Measurements from ENCODE around the gene ZBTB46.
"Not testable (repeated sequence)": the region's sequence is repeated elsewhere in the genome, so short reads cannot be mapped to it uniquely, and the experiment has no call there.

Gene ZBTB46

DNA sequence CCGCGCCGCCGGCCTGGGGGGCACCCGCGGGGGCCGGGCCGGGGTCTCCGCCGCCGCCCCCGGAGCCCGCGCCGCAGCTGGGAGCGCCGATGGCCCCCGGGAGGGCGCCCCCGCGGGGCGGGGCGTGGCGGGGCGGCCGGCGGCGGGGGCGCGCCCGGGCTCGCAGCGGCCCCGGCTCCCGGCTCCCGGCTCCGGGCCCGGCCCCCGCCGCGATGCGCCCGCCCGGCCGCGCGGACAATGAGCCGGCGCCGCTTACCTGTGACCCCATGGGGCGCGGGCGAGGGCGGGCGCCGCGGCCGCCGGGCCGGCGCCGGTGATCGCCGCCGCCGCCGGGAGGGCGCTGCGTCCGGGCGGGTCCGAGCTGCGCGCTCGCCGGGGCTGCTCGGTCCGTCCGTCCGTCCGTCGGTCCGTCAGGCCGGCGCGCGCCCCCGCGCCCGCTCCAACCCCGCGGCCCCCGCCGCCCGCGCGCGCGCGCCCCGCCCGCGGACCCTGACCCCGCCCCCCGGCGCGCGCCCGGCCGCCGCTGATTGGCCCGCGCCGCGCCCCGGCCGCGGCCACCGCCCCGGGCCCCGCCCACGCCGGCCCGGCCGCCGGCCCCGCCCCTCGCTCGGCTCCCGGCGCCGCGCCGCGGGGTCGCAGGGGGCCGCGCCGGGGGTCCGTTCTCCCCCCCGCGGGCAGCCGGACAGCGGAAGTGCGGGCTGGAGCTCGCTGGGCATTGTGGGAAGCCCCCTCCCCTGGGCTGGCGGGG lies at the start of gene ZBTB46:
TSS of gene ZBTB46 (minus strand) at position 424 of the 748 bp plus-strand sequence. CDS start 40,507 bp downstream, outside the sequence.
- peak; percentile 75 to 97 (median 89) for DNase-seq

- no peak for DNase-seq
Measured at GRCh38 chr20:63878899-63879663, 48.0 kb upstream of the ZBTB46 start.

DNA sequence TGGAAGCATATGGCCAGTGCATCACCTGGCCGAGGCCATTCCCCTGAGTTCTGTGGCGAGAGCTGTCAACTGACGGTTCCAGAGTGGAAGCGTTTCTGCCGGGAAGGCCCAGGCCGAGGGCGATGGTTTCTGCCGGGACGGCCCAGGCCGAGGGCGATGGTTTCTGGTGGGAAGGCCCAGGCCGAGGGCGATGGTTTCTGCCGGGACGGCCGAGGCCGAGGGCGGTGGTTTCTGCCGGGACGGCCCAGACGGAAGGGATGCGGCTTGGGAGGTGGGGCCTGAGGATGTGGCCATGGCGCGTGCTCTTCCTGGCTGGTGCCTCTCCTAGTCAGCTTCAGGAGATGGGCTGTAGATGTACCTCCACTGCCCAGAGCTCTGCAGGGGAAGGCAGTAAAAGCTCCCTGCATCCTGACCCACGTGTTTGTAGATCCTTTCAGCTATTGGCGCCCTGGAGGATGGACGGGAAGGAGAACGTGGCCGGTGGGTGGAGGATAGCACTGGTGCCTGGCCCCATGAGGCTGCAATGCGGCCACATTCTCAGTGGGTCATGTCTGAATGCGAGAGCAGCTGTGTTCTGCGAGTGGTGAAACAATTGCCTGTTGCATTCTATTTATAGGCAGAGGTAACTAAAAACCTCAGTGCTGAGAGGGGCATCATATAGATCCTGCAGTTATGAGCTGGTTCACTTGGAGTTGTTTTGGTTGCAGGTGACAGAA lies 46.8 kb upstream of the ZBTB46 start:
- DNase-seq = no peak

DNA sequence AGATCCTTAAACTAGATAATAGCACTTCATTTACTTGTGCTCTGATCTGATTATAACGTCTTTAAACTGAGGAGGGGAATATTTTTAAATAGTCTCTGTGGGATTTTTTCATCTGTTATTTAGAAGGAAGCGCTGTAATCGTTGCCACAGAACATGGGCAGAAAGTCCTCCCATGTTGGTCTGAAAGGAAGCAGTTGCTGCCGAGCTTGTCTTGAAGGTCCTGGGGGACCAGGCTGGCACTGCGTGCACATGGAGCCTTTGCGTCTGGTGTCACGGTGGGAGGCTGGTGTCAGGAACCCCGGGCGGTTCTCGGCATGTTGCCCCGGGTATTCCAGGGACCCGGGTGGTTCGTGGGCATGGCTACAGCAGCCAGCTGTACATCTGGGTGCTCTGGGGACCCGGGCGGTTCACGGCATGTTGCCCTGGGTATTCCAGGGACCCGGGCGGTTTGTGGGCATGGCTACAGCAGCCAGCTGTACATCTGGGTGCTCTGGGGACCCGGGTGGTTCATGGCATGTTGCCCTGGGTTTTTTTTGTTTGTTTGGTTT lies 45.5 kb upstream of the ZBTB46 start:
- DNase-seq = no peak

DNA sequence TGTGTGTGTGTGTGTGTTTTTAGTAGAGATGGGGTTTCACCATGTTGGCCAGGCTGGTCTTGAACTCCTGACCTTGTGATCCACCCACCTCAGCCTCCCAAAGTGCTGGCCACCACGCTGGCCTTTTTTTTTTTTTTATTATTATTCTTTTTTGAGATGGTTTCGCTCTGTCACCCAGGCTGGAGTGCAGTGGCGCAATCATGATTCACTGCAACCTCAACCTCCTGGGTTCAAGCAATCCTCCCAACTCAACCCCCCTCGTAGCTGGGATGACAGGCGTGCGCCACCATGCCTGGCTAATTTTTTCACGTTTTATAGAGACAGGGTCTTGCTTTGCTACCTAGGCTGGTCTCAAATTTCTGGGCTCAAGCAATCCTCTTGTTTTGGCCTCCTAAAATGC lies 43.2 kb upstream of the ZBTB46 start:
- peak; percentile 70 to 80 (median 78) for DNase-seq

GRCh38 chr20:63873477-63873971 lies 42.5 kb upstream of the ZBTB46 start:
- peak; percentile 87 to 96 (median 94) for DNase-seq

DNA sequence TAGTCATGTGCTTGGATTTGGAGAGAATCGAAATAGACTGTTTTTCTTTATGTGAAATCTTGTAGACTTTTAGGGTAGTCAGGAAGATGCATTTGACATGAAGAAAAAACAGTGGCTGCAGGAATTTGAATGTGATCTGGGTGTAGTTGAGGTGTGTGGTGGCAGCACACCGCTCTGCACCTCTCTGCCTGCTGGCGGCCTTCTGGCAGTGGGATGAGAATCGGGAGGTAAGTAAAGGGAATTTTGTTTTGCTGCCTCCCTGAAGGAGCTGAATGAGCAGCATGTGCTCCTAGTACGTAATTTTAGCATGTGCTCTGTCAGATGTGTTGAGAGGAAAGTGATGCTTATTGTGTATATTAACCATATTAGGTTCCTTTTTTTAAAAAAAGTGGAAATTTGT lies 37.2 kb upstream of the ZBTB46 start:
- no peak for DNase-seq

DNA sequence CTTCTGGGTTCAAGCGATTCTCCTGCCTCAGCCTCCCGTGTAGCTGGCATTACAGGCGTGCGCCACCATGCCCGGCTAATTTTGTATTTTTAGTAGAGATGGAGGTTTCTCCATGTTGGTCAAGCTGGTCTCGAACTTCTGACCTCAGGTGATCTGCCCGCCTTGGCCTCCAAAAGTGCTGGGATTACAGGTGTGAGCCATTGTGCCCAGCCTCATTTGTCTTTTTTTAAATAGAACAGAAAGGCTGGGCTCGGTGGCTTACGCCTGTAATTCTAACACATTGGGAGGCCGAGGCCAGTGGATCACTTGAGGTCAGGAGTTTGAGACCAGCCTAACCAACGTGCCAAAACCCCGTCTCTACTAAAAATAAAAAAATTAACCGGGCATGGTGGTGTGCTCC lies 36.0 kb upstream of the ZBTB46 start:
- DNase-seq = not testable (repeated sequence)

GRCh38 chr20:63864978-63865640 lies 34.0 kb upstream of the ZBTB46 start, which contains the start of gene TPD52L2:
Gene TPD52L2 (plus strand): TSS chr20:63865270. CDS start chr20:63865366, 96 bp downstream.
- peak; percentile 98 to 100 (median 99) for DNase-seq

- DNase-seq = no peak
Measured at GRCh38 chr20:63864545-63864977, 33.5 kb upstream of the ZBTB46 start.

- peak; percentile 97 for DNase-seq
Measured at GRCh38 chr20:63863798-63864544, 32.9 kb upstream of the ZBTB46 start.

DNA sequence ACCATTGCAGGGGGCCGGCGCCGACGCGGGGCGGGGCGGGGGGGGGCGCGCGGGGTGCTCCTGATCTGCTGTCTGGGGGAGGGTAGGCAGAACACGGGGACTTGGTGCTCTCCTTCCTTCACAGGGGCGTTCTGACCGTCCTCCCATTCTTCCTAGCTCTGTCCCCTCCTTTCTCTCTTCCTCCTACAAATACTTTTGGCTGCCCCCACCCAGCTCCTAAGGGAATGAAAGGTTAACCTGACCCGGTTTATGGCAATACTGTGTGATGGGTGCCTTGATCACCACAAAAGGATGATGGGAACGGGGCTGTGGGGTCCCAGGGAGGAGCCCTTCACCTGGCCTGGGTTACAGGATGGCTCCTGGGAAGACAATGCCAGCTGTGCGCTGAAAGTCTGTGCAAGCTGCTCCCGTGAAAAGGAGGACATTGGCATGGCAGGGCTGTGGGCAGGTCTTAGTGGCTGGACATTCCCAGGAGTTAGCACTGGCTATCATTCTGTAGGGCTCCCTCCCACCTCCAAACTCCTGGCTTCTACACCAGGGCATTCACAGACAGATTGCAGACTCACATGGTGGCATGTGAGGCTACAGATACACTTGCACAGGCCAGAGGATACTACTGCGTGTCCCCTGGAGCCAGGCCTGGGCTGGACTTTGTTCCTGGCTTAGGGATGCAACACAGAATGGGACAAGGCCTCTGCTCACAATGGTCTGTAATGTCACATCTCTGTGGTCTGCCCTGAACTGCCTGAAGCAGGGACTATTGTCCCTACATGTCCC lies 32.1 kb upstream of the ZBTB46 start:
- DNase-seq = no peak

GRCh38 chr20:63861981-63862901 lies 31.2 kb upstream of the ZBTB46 start:
- no peak for DNase-seq

GRCh38 chr20:63861365-63861934 lies 30.4 kb upstream of the ZBTB46 start, which contains the start of gene ABHD16B:
Gene ABHD16B (plus strand): TSS chr20:63861498. CDS start chr20:63861541, 43 bp downstream.
- no peak for DNase-seq

GRCh38 chr20:63860325-63861051 lies 29.4 kb upstream of the ZBTB46 start:
- DNase-seq = peak; percentile 60 to 76 (median 64)

- DNase-seq = no peak
Measured at GRCh38 chr20:63859166-63859699, 28.2 kb upstream of the ZBTB46 start.

DNA sequence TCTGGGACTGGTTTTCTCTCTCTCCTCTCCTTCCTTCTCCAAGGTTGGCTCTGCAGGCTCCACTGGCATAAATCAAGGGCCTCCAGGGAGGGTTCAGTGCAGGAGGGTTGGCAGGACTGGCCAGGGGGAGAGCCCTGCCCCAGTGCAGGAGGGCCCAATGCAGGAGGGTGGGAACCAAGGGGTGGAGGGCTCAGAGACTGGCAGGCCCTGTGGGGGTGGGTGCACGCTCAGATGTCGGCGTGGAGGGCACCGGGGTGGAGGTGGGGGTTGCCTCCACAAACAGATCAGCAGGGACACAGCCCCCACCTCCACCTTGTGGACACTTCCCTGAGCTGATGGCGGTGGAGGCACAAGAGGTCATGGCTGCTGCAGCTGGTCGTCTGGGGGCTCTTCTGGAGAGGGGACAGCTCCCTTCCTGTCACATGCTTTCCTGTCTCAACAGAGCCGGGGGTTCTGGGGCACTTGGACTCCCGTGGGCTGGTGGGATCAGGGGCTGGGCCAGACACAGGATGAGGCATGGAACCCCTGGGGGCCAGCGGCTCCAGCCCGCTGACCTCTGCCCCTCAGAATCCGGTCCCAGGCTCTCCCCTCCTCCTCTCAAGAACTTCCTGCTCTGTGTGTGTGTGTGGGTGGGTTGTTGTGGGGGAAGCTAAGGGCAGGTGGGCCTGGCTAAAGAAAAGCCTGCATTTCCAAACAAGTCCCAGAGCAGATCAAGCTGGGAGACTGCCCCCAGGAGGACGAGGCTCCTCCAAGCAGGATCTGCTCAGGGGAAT lies 27.5 kb upstream of the ZBTB46 start:
- peak; percentile 50 to 67 (median 55) for DNase-seq

Data from suppressor macrophage treated with lipopolysaccharide for 1 hour (primary cell).